Measurements from ENCODE around the gene IGDCC3. TPM values are rescaled to one million over a fixed set of nuclear protein-coding genes. Genes with fewer than 3 reads are reported as not detected.
"Not testable (repeated sequence)": the region's sequence is repeated elsewhere in the genome, so short reads cannot be mapped to it uniquely, and the experiment has no call there.

The IGDCC3 gene
- total RNA-seq, 1 experiment from 2014 or later = 0.32 TPM

DNA sequence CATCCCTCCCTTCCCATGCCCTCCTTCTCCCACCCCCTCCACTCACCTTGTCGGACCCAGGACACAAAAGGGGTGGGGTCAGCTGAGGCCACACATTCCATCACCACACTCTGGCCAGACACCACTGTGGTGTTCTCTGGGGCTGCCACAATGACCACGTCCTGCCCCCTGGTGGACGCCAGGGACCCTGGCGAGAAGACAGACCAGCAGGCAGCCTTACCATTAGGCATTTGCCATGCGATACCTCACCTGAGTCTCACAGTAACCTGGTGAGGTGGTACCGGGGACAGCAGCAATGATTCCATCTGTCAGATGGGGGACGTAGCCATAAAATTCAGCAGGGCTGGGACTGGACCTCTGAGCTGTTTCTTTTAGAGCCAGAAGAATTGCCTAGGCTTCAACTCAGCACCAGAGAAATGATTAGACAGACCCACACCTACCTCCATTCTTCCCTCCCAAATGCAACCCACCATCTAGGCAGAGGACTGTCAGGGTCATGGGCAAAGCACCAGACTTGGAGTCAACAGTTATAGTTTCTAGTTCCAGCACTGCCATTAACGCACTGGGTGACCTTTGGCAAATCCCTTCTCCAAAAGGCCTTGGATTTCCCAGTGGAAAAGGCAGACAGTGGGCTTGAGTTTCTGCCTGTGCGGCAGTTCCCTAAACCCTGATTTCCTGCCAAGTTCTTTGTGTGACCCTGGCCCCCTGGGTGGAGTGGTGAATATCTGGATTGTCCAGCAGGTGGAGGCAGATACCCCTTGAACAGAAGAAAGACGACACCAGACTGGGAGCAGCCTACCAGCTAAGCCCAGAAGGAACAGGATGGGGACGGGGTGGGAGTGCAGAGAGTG is 23.2 kb upstream of the IGDCC3 start:
- Histone ChIP-seq H3K27ac (ENCODE audit: low read depth, low read length, poor library complexity, severe bottlenecking) (no peak overlapping the region), H3K4me3 (ENCODE audit: low read depth, low read length, poor library complexity, severe bottlenecking) (no peak overlapping the region), H3K36me3 (ENCODE audit: insufficient read depth, low read length, poor library complexity, severe bottlenecking) (no peaks in the 10 kb centered on the region), H3K9me3 (ENCODE audit: low read depth, low read length, poor library complexity, severe bottlenecking) (no peaks in the 10 kb centered on the region), H3K27me3 (replicated peaks; ENCODE audit: insufficient read depth, low read depth, low read length, poor library complexity) (no peaks in the 10 kb centered on the region), H3K4me1 (ENCODE audit: insufficient read depth, low read length, poor library complexity, severe bottlenecking) (peaks cover 6% of the 10 kb centered on the region)
- TF ChIP-seq EZH2 (IDR thresholded peaks at IDR 0.05; ENCODE audit: borderline replicate concordance, low read depth, low read length, poor library complexity, severe bottlenecking) = no peak
- TF ChIP-seq, protein P1, sequence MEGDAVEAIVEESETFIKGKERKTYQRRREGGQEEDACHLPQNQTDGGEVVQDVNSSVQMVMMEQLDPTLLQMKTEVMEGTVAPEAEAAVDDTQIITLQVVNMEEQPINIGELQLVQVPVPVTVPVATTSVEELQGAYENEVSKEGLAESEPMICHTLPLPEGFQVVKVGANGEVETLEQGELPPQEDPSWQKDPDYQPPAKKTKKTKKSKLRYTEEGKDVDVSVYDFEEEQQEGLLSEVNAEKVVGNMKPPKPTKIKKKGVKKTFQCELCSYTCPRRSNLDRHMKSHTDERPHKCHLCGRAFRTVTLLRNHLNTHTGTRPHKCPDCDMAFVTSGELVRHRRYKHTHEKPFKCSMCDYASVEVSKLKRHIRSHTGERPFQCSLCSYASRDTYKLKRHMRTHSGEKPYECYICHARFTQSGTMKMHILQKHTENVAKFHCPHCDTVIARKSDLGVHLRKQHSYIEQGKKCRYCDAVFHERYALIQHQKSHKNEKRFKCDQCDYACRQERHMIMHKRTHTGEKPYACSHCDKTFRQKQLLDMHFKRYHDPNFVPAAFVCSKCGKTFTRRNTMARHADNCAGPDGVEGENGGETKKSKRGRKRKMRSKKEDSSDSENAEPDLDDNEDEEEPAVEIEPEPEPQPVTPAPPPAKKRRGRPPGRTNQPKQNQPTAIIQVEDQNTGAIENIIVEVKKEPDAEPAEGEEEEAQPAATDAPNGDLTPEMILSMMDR (conservative IDR thresholded peaks at IDR 0.05; ENCODE audit: low read depth, low read length) = peak; percentile 80
- peak; percentile 94 for DNase-seq (ENCODE audit: low spot score)
- BruUV-seq (replicated peaks) = no TSS peak
- intact Hi-C loops (cut with micrococcal nuclease; ENCODE audit: unreplicated experiment) = loop anchor here (5.0 kb wide), 1 partner anchor 84 kb away; no protein-coding TSS in a partner anchor
- ChIA-PET CTCF (interaction anchor here (0.6 to 0.7 kb wide), 7 partner anchors 9 to 246 kb away, joined by 3 to 13 read pairs (median 5); no protein-coding TSS in a partner anchor), POLR2A (ENCODE audit: low non-redundant PET) (no interaction called here)

DNA sequence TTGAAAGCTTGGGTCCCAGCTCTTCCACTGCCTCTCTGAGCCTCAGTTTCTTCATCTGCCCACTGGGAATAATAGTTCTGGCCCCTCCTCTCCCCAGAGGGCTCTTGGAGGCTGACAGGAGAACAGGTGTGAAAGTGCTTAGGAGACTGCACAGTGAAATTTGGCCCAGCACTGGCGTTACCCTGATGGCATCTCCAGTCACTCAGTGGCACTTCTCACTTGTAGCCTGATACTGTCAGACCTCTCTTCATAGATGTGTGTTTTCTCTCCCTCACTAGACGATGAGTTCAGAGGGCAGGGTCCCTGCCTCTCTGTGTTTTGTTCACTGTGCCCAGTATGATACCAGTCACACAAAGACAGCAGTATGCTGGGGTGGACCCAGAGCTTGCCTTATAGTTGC is 22.2 kb upstream of the IGDCC3 start:
- CTCF ChIA-PET = no interaction called here
- intact Hi-C loops (cut with micrococcal nuclease; ENCODE audit: unreplicated experiment) = loop anchor here (5.0 kb wide), 1 partner anchor 83 kb away; no protein-coding TSS in a partner anchor
- H3K36me3 ChIP-seq (ENCODE audit: insufficient read depth, low read length, poor library complexity, severe bottlenecking) = no peaks in the 10 kb centered on the region
- BruUV-seq (replicated peaks) = no TSS peak
- peaks cover 6% of the 10 kb centered on the region for H3K4me1 ChIP-seq (ENCODE audit: insufficient read depth, low read length, poor library complexity, severe bottlenecking)
- TF ChIP-seq, protein P1 (conservative IDR thresholded peaks at IDR 0.05; ENCODE audit: low read depth, low read length) = no peak
- no peak for TF ChIP-seq EZH2 (IDR thresholded peaks at IDR 0.05; ENCODE audit: borderline replicate concordance, low read depth, low read length, poor library complexity, severe bottlenecking)
- POLR2A ChIA-PET (ENCODE audit: low non-redundant PET) = no interaction called here
- H3K4me3 ChIP-seq (ENCODE audit: low read depth, low read length, poor library complexity, severe bottlenecking) = no peak overlapping the region
- no peaks in the 10 kb centered on the region for H3K27me3 ChIP-seq (replicated peaks; ENCODE audit: insufficient read depth, low read depth, low read length, poor library complexity)
- H3K9me3 ChIP-seq (ENCODE audit: low read depth, low read length, poor library complexity, severe bottlenecking) = no peaks in the 10 kb centered on the region
- H3K27ac ChIP-seq (ENCODE audit: low read depth, low read length, poor library complexity, severe bottlenecking) = no peak overlapping the region
- no peak for DNase-seq (ENCODE audit: low spot score)

GRCh38 chr15:65399001-65399706 is 21.4 kb upstream of the IGDCC3 start:
- Histone ChIP-seq H3K4me3 (ENCODE audit: low read depth, low read length, poor library complexity, severe bottlenecking) (no peak overlapping the region), H3K27me3 (replicated peaks; ENCODE audit: insufficient read depth, low read depth, low read length, poor library complexity) (no peaks in the 10 kb centered on the region), H3K27ac (ENCODE audit: low read depth, low read length, poor library complexity, severe bottlenecking) (no peak overlapping the region), H3K36me3 (ENCODE audit: insufficient read depth, low read length, poor library complexity, severe bottlenecking) (no peaks in the 10 kb centered on the region), H3K4me1 (ENCODE audit: insufficient read depth, low read length, poor library complexity, severe bottlenecking) (peaks cover 6% of the 10 kb centered on the region), H3K9me3 (ENCODE audit: low read depth, low read length, poor library complexity, severe bottlenecking) (no peaks in the 10 kb centered on the region)
- POLR2A ChIA-PET (ENCODE audit: low non-redundant PET) = interaction anchor here (0.6 kb wide), 1 partner anchor 710 kb away, joined by 8 read pairs; no protein-coding TSS in a partner anchor
- CTCF ChIA-PET = interaction anchor here (0.6 to 0.7 kb wide), 2 partner anchors 16 to 80 kb away, joined by 3 to 14 read pairs; no protein-coding TSS in a partner anchor
- BruUV-seq (replicated peaks) = no TSS peak
- intact Hi-C loops (cut with micrococcal nuclease; ENCODE audit: unreplicated experiment) = no loop called here
- no peak for TF ChIP-seq EZH2 (IDR thresholded peaks at IDR 0.05; ENCODE audit: borderline replicate concordance, low read depth, low read length, poor library complexity, severe bottlenecking)
- TF ChIP-seq, protein P1 (conservative IDR thresholded peaks at IDR 0.05; ENCODE audit: low read depth, low read length) = no peak
- DNase-seq (ENCODE audit: low spot score) = no peak

DNA sequence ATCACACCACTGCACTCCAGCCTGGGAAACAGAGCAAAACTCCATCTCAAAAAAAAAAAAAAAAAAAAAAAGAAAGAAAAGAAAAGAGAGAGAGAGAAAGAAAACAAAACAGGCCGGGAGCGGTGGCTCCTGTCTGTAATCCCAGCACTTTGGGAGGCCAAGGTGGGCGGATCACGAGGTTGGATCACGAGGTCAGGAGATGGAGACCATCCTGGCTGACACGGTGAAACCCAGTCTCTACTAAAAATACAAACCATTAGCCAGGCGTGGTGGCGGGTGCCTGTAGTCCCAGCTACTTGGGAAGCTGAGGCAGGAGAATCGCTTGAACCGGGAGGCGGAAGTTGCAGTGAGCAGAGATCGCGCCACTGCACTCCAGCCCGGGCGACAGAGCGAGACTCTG is 20.7 kb upstream of the IGDCC3 start:
- POLR2A ChIA-PET (ENCODE audit: low non-redundant PET); H3K4me3 ChIP-seq (ENCODE audit: low read depth, low read length, poor library complexity, severe bottlenecking); H3K27ac ChIP-seq (ENCODE audit: low read depth, low read length, poor library complexity, severe bottlenecking); DNase-seq (ENCODE audit: low spot score); BruUV-seq (replicated peaks); H3K9me3 ChIP-seq (ENCODE audit: low read depth, low read length, poor library complexity, severe bottlenecking); H3K36me3 ChIP-seq (ENCODE audit: insufficient read depth, low read length, poor library complexity, severe bottlenecking); H3K27me3 ChIP-seq (replicated peaks; ENCODE audit: insufficient read depth, low read depth, low read length, poor library complexity); H3K4me1 ChIP-seq (ENCODE audit: insufficient read depth, low read length, poor library complexity, severe bottlenecking); intact Hi-C loops (cut with micrococcal nuclease; ENCODE audit: unreplicated experiment); CTCF ChIA-PET: not testable (repeated sequence)

All from A673 (cell line).